ENCODE results near the gene CERS2. TPM values are rescaled to one million over a fixed set of nuclear protein-coding genes. Genes with fewer than 3 reads are reported as not detected.

CERS2 gene
- total RNA-seq, 2 experiments from 2014 or later, result 64.7 to 92.8 TPM

- H3K4me2 ChIP-seq (ENCODE audit: low read length), result peak overlapping the region; percentile 28; the same call in 1 of the 2 replicates
Measured at GRCh38 chr1:150922519-150922975, 52.1 kb downstream of the CERS2 start.

DNA sequence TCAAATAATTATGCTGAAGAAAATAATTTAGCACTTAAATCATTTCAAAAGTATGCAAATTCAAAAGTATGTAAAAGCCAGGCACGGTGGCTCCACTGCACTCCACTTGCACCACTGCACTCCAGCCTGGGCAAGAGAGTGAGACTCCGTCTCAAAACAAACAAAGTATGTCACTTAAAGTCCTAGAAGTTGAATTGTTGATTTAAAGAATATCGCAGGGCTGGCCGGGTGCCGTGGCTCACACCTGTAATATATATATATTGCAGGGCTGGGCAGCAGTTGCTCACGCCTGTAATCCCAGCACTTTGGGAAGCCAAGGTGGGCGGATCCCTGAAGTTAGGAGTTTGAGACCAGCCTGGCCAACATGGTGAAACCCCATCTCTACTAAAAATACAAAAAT, 57.2 kb downstream of the CERS2 start:
- H3K36me3 ChIP-seq (ENCODE audit: insufficient read depth, low read length), result no peaks in the 10 kb centered on the region
- no peak overlapping the region for H3K4me2 ChIP-seq (ENCODE audit: low read length)
- H3K9me3 ChIP-seq (ENCODE audit: low read length), result no peaks in the 10 kb centered on the region
- intact Hi-C loops (cut with micrococcal nuclease; ENCODE audit: unreplicated experiment), result no loop called here
- H2AFZ ChIP-seq (ENCODE audit: low read length), result no peak overlapping the region
- ChIA-PET POLR2A (interaction anchor here (0.7 kb wide), 1 partner anchor 13 kb away, joined by 3 read pairs; no protein-coding TSS in a partner anchor), CTCF (ENCODE audit: unreplicated experiment) (no interaction called here)
- H3K4me3 ChIP-seq (ENCODE audit: low read depth, low read length, poor library complexity, severe bottlenecking), result no peak overlapping the region
- H4K20me1 ChIP-seq (ENCODE audit: insufficient read depth, low read length), result no peaks in the 10 kb centered on the region
- no peaks in the 10 kb centered on the region for H3K9me2 ChIP-seq (ENCODE audit: insufficient read depth, low read length)
- no peak overlapping the region for H3K27ac ChIP-seq (ENCODE audit: low read depth, low read length, poor library complexity, severe bottlenecking)
- no peaks in the 10 kb centered on the region for H3K79me2 ChIP-seq (ENCODE audit: insufficient read depth, low read depth, low read length)
- no peak for DNase-seq (ENCODE audit: low spot score)
- BruUV-seq (replicated peaks), result no TSS peak
- peaks cover 4% of the 10 kb centered on the region for H3K4me1 ChIP-seq (ENCODE audit: insufficient read depth, low read length, poor library complexity, severe bottlenecking)
- no peak for TF ChIP-seq EZH2phosphoT487 (IDR thresholded peaks at IDR 0.05; ENCODE audit: borderline replicate concordance, low read depth, low read length)
- TF ChIP-seq, protein P1, sequence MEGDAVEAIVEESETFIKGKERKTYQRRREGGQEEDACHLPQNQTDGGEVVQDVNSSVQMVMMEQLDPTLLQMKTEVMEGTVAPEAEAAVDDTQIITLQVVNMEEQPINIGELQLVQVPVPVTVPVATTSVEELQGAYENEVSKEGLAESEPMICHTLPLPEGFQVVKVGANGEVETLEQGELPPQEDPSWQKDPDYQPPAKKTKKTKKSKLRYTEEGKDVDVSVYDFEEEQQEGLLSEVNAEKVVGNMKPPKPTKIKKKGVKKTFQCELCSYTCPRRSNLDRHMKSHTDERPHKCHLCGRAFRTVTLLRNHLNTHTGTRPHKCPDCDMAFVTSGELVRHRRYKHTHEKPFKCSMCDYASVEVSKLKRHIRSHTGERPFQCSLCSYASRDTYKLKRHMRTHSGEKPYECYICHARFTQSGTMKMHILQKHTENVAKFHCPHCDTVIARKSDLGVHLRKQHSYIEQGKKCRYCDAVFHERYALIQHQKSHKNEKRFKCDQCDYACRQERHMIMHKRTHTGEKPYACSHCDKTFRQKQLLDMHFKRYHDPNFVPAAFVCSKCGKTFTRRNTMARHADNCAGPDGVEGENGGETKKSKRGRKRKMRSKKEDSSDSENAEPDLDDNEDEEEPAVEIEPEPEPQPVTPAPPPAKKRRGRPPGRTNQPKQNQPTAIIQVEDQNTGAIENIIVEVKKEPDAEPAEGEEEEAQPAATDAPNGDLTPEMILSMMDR (conservative IDR thresholded peaks at IDR 0.05; ENCODE audit: low read length), result no peak

More at GRCh38 chr1:150922519-150922975, 52.1 kb downstream of the CERS2 start:
- Histone ChIP-seq H3K4me3 (ENCODE audit: low read depth, low read length, poor library complexity, severe bottlenecking) (no peak overlapping the region), H4K20me1 (ENCODE audit: insufficient read depth, low read length) (no peaks in the 10 kb centered on the region), H2AFZ (ENCODE audit: low read length) (peak overlapping the region; percentile 92; the same call in 1 of the 2 replicates), H3K79me2 (ENCODE audit: insufficient read depth, low read depth, low read length) (peaks cover 10% of the 10 kb centered on the region; the same call in 1 of the 2 replicates), H3K9me2 (ENCODE audit: insufficient read depth, low read length) (no peaks in the 10 kb centered on the region), H3K36me3 (ENCODE audit: insufficient read depth, low read length) (peaks cover 3% of the 10 kb centered on the region), H3K9me3 (ENCODE audit: low read length) (no peaks in the 10 kb centered on the region), H3K4me1 (ENCODE audit: insufficient read depth, low read length, poor library complexity, severe bottlenecking) (peaks cover 34% of the 10 kb centered on the region), H3K27ac (ENCODE audit: low read depth, low read length, poor library complexity, severe bottlenecking) (no peak overlapping the region)
- intact Hi-C loops (cut with micrococcal nuclease; ENCODE audit: unreplicated experiment), result loop anchor here (1.0 to 10.0 kb wide), 2 partner anchors 157 to 298 kb away; partner anchors contain the start of genes CTSS and ENSA
- no peak for TF ChIP-seq EZH2phosphoT487 (IDR thresholded peaks at IDR 0.05; ENCODE audit: borderline replicate concordance, low read depth, low read length)
- TF ChIP-seq, protein P1 (conservative IDR thresholded peaks at IDR 0.05; ENCODE audit: low read length), result peak; percentile 94
- DNase-seq (ENCODE audit: low spot score), result peak; percentile 87
- POLR2A ChIA-PET, result interaction anchor here (1.0 to 1.3 kb wide), 4 partner anchors 13 to 362 kb away, joined by 3 to 5 read pairs (median 3); no protein-coding TSS in a partner anchor
- no TSS peak for BruUV-seq (replicated peaks)
- CTCF ChIA-PET (ENCODE audit: unreplicated experiment), result interaction anchor here (0.6 to 1.9 kb wide), 3 partner anchors 32 to 478 kb away, joined by 3 to 5 read pairs (median 3); no protein-coding TSS in a partner anchor

Small RNA genes within 50 kb of the gene (small RNA-seq; reads per million reads assigned to genes)
- not detected for gene RNU6-884P

Other genes with a start within 250 kb of the CERS2 start
- gene CTSS, start 209.1 kb downstream of the CERS2 start, total RNA-seq (2014; rRNA removed; shearing (Covaris generic)), result 38.7 and 47.4 TPM in 2 replicates
- gene CTSS, start 209.1 kb downstream of the CERS2 start, total RNA-seq (2022), result 40.6 and 42.6 TPM in 2 replicates
- 1.6 and 1.8 TPM in 2 replicates for gene CTSK, start 166.6 kb downstream of the CERS2 start, total RNA-seq (2014; rRNA removed; shearing (Covaris generic))
- gene CTSK, start 166.6 kb downstream of the CERS2 start, total RNA-seq (2022), result 1.8 and 2.1 TPM in 2 replicates
- 14.1 and 21.9 TPM in 2 replicates for gene ARNT, start 98.2 kb downstream of the CERS2 start, total RNA-seq (2014; rRNA removed; shearing (Covaris generic))
- gene ARNT, start 98.2 kb downstream of the CERS2 start, total RNA-seq (2022), result 29.7 and 32.6 TPM in 2 replicates
- gene CTXND2, start 87.7 kb downstream of the CERS2 start, total RNA-seq (2014; rRNA removed; shearing (Covaris generic)), result not detected in 2 replicates
- not detected in 2 replicates for gene CTXND2, start 87.7 kb downstream of the CERS2 start, total RNA-seq (2022)
- gene SETDB1, start 48.5 kb downstream of the CERS2 start, total RNA-seq (2014; rRNA removed; shearing (Covaris generic)), result 42.3 and 66.8 TPM in 2 replicates
- 73.6 and 81.1 TPM in 2 replicates for gene SETDB1, start 48.5 kb downstream of the CERS2 start, total RNA-seq (2022)
- gene ANXA9, start 7.5 kb upstream of the CERS2 start, total RNA-seq (2014; rRNA removed; shearing (Covaris generic)), result 0.67 and 1.1 TPM in 2 replicates
- 0.39 and 0.65 TPM in 2 replicates for gene ANXA9, start 7.5 kb upstream of the CERS2 start, total RNA-seq (2022)
- 3.8 and 8.5 TPM in 2 replicates for gene MINDY1, start 32.1 kb upstream of the CERS2 start, total RNA-seq (2014; rRNA removed; shearing (Covaris generic))
- 10.2 and 13.8 TPM in 2 replicates for gene MINDY1, start 32.1 kb upstream of the CERS2 start, total RNA-seq (2022)
- gene PRUNE1, start 33.6 kb upstream of the CERS2 start, total RNA-seq (2014; rRNA removed; shearing (Covaris generic)), result 15.4 and 18.8 TPM in 2 replicates
- gene PRUNE1, start 33.6 kb upstream of the CERS2 start, total RNA-seq (2022), result 20.4 and 20.8 TPM in 2 replicates
- 1.6 and 2.1 TPM in 2 replicates for gene BNIPL, start 61.8 kb upstream of the CERS2 start, total RNA-seq (2014; rRNA removed; shearing (Covaris generic))
- 0.74 and 3.2 TPM in 2 replicates for gene BNIPL, start 61.8 kb upstream of the CERS2 start, total RNA-seq (2022)
- gene C1orf56, start 72.9 kb upstream of the CERS2 start, total RNA-seq (2014; rRNA removed; shearing (Covaris generic)), result 0.54 TPM in 1 of 2 replicates, not detected in the other
- gene C1orf56, start 72.9 kb upstream of the CERS2 start, total RNA-seq (2022), result 0.25 TPM in 1 of 2 replicates, not detected in the other
- 44.1 and 48.2 TPM in 2 replicates for gene CDC42SE1, start 84.8 kb upstream of the CERS2 start, total RNA-seq (2014; rRNA removed; shearing (Covaris generic))
- 59.5 and 63.3 TPM in 2 replicates for gene CDC42SE1, start 84.8 kb upstream of the CERS2 start, total RNA-seq (2022)
- gene MLLT11, start 85.6 kb upstream of the CERS2 start, total RNA-seq (2014; rRNA removed; shearing (Covaris generic)), result 4.2 and 4.7 TPM in 2 replicates
- gene MLLT11, start 85.6 kb upstream of the CERS2 start, total RNA-seq (2022), result 4.7 and 4.8 TPM in 2 replicates
- 14.7 and 17.2 TPM in 2 replicates for gene GABPB2, start 95.9 kb upstream of the CERS2 start, total RNA-seq (2014; rRNA removed; shearing (Covaris generic))
- gene GABPB2, start 95.9 kb upstream of the CERS2 start, total RNA-seq (2022), result 18.2 and 20.0 TPM in 2 replicates
- 0.54 and 1.1 TPM in 2 replicates for gene SEMA6C, start 171.8 kb upstream of the CERS2 start, total RNA-seq (2014; rRNA removed; shearing (Covaris generic))
- 1.9 and 2.0 TPM in 2 replicates for gene SEMA6C, start 171.8 kb upstream of the CERS2 start, total RNA-seq (2022)
- 7.7 and 12.5 TPM in 2 replicates for gene TNFAIP8L2, start 181.8 kb upstream of the CERS2 start, total RNA-seq (2014; rRNA removed; shearing (Covaris generic))
- gene TNFAIP8L2, start 181.8 kb upstream of the CERS2 start, total RNA-seq (2022), result 9.0 and 9.2 TPM in 2 replicates
- gene LYSMD1, start 191.1 kb upstream of the CERS2 start, total RNA-seq (2014; rRNA removed; shearing (Covaris generic)), result 6.2 and 9.2 TPM in 2 replicates
- 3.4 and 3.7 TPM in 2 replicates for gene LYSMD1, start 191.1 kb upstream of the CERS2 start, total RNA-seq (2022)
- gene SCNM1, start 191.3 kb upstream of the CERS2 start, total RNA-seq (2014; rRNA removed; shearing (Covaris generic)), result 70.9 and 78.0 TPM in 2 replicates
- 54.1 and 63.1 TPM in 2 replicates for gene SCNM1, start 191.3 kb upstream of the CERS2 start, total RNA-seq (2022)
- gene TMOD4, start 201.1 kb upstream of the CERS2 start, total RNA-seq (2014; rRNA removed; shearing (Covaris generic)), result not detected in 2 replicates
- gene TMOD4, start 201.1 kb upstream of the CERS2 start, total RNA-seq (2022), result 1.4 and 2.4 TPM in 2 replicates
- gene VPS72, start 215.4 kb upstream of the CERS2 start, total RNA-seq (2014; rRNA removed; shearing (Covaris generic)), result 51.1 and 65.9 TPM in 2 replicates
- gene VPS72, start 215.4 kb upstream of the CERS2 start, total RNA-seq (2022), result 54.3 and 67.9 TPM in 2 replicates
- gene PIP5K1A, start 223.7 kb upstream of the CERS2 start, total RNA-seq (2014; rRNA removed; shearing (Covaris generic)), result 42.9 and 50.5 TPM in 2 replicates
- 75.8 and 85.3 TPM in 2 replicates for gene PIP5K1A, start 223.7 kb upstream of the CERS2 start, total RNA-seq (2022)